Measurements from ENCODE around the gene IL6ST.

IL6ST gene

GRCh38 chr5:56025151-56025885 is 30.6 kb upstream of the IL6ST start:
- H3K79me2 ChIP-seq (ENCODE audit: insufficient read depth, low read length) = no peaks in the 10 kb centered on the region
- H3F3A ChIP-seq (ENCODE audit: low read depth) = no peaks in the 10 kb centered on the region
- H2AFZ ChIP-seq (ENCODE audit: low read length) = no peak overlapping the region
- no peak overlapping the region for H3K4me3 ChIP-seq (ENCODE audit: low read length, poor library complexity, severe bottlenecking)
- TF ChIP-seq EZH2phosphoT487 (IDR thresholded peaks at IDR 0.05; ENCODE audit: borderline replicate concordance) (no peak), CTCF (conservative IDR thresholded peaks at IDR 0.05; ENCODE audit: low read length) (no peak)
- no peak overlapping the region for H3K9ac ChIP-seq (ENCODE audit: low read depth, low read length, poor library complexity, severe bottlenecking)
- H3K9me3 ChIP-seq (ENCODE audit: insufficient read depth, low read depth, low read length) = no peaks in the 10 kb centered on the region
- H3K36me3 ChIP-seq (ENCODE audit: insufficient read depth, low read length) = no peaks in the 10 kb centered on the region
- no peaks in the 10 kb centered on the region for H4K20me1 ChIP-seq (ENCODE audit: insufficient read depth, low read length, poor library complexity, severe bottlenecking)
- no peaks in the 10 kb centered on the region for H3K9me2 ChIP-seq (replicated peaks; ENCODE audit: low read depth, low read length)
- H3K27me3 ChIP-seq (ENCODE audit: insufficient read depth, low read length, poor library complexity, severe bottlenecking) = no peaks in the 10 kb centered on the region
- no peak overlapping the region for H3K4me2 ChIP-seq (ENCODE audit: low read depth, low read length, poor library complexity, severe bottlenecking)
- H3K4me1 ChIP-seq (ENCODE audit: insufficient read depth, low read length, poor library complexity, severe bottlenecking) = no peaks in the 10 kb centered on the region

GRCh38 chr5:56024810-56025150 is 30.0 kb upstream of the IL6ST start:
- Histone ChIP-seq H3K4me2 (ENCODE audit: low read depth, low read length, poor library complexity, severe bottlenecking) (no peak overlapping the region), H3K27me3 (ENCODE audit: insufficient read depth, low read length, poor library complexity, severe bottlenecking) (no peaks in the 10 kb centered on the region), H2AFZ (ENCODE audit: low read length) (no peak overlapping the region), H3K9ac (ENCODE audit: low read depth, low read length, poor library complexity, severe bottlenecking) (no peak overlapping the region), H4K20me1 (ENCODE audit: insufficient read depth, low read length, poor library complexity, severe bottlenecking) (no peaks in the 10 kb centered on the region), H3K79me2 (ENCODE audit: insufficient read depth, low read length) (no peaks in the 10 kb centered on the region), H3F3A (ENCODE audit: low read depth) (no peaks in the 10 kb centered on the region), H3K36me3 (ENCODE audit: insufficient read depth, low read length) (no peaks in the 10 kb centered on the region), H3K4me3 (ENCODE audit: low read length, poor library complexity, severe bottlenecking) (no peak overlapping the region), H3K9me3 (ENCODE audit: insufficient read depth, low read depth, low read length) (no peaks in the 10 kb centered on the region), H3K9me2 (replicated peaks; ENCODE audit: low read depth, low read length) (no peaks in the 10 kb centered on the region), H3K4me1 (ENCODE audit: insufficient read depth, low read length, poor library complexity, severe bottlenecking) (no peaks in the 10 kb centered on the region)
- TF ChIP-seq CTCF (conservative IDR thresholded peaks at IDR 0.05; ENCODE audit: low read length) (no peak), EZH2phosphoT487 (IDR thresholded peaks at IDR 0.05; ENCODE audit: borderline replicate concordance) (no peak)

- H3K27me3 ChIP-seq (ENCODE audit: insufficient read depth, low read length, poor library complexity, severe bottlenecking) = no peaks in the 10 kb centered on the region
- no peak overlapping the region for H2AFZ ChIP-seq (ENCODE audit: low read length)
These were observed 28.5 kb upstream of the IL6ST start for GRCh38 chr5:56023296-56023695.

More at GRCh38 chr5:56023296-56023695, 28.5 kb upstream of the IL6ST start:
- H3K79me2 ChIP-seq (ENCODE audit: insufficient read depth, low read length) = no peaks in the 10 kb centered on the region
- no peak overlapping the region for H3K4me2 ChIP-seq (ENCODE audit: low read depth, low read length, poor library complexity, severe bottlenecking)
- no peaks in the 10 kb centered on the region for H3K9me3 ChIP-seq (ENCODE audit: insufficient read depth, low read depth, low read length)
- no peak overlapping the region for H3K9ac ChIP-seq (ENCODE audit: low read depth, low read length, poor library complexity, severe bottlenecking)
- H4K20me1 ChIP-seq (ENCODE audit: insufficient read depth, low read length, poor library complexity, severe bottlenecking) = no peaks in the 10 kb centered on the region
- H3F3A ChIP-seq (ENCODE audit: low read depth) = no peaks in the 10 kb centered on the region
- TF ChIP-seq CTCF (conservative IDR thresholded peaks at IDR 0.05; ENCODE audit: low read length) (no peak), EZH2phosphoT487 (IDR thresholded peaks at IDR 0.05; ENCODE audit: borderline replicate concordance) (no peak)
- H3K9me2 ChIP-seq (replicated peaks; ENCODE audit: low read depth, low read length) = no peaks in the 10 kb centered on the region
- no peaks in the 10 kb centered on the region for H3K36me3 ChIP-seq (ENCODE audit: insufficient read depth, low read length)
- no peak overlapping the region for H3K4me3 ChIP-seq (ENCODE audit: low read length, poor library complexity, severe bottlenecking)
- no peaks in the 10 kb centered on the region for H3K4me1 ChIP-seq (ENCODE audit: insufficient read depth, low read length, poor library complexity, severe bottlenecking)

All from Loucy (cell line).